Lung (tissue), 12 donors: Measurements from ENCODE around the gene F5. TPM values are rescaled to one million over a fixed set of nuclear protein-coding genes. Genes with fewer than 3 reads are reported as not detected.

ENCODE experiments used
- ATAC-seq: fragments of 200-7000 bp; cut with Tn5 transposase; one replicate; pipeline ENCODE4 v1.9.1; 2020; ENCODE audit warnings: moderate number of reproducible peaks; ENCODE audit not compliant: insufficient read depth, low FRiP score
- DNase-seq, 3 donors: peaks; one replicate each; pipeline ENCODE4 v3.0.0-alpha.2; 2013 to 2017
- H3K27ac ChIP-seq, 2 donors: one replicate each; pipeline ENCODE4 v1.5.1; 2013; ENCODE audit warnings: mild to moderate bottlenecking in 2 of 2, moderate library complexity in 2 of 2, control low read depth in 1 of 2, inconsistent platforms in 1 of 2, low read depth in 1 of 2, low read length in 1 of 2
- H3K27me3 ChIP-seq, 3 donors: one replicate each; pipeline ENCODE4 v1.5.1; 2013; ENCODE audit warnings: low read length in 2 of 3; ENCODE audit not compliant: control insufficient read depth in 3 of 3, insufficient read depth in 3 of 3
- H3K36me3 ChIP-seq, 4 donors: one replicate each; pipeline ENCODE4 v1.5.1; 2013; ENCODE audit warnings: low read length in 4 of 4, mild to moderate bottlenecking in 1 of 4, moderate library complexity in 1 of 4; ENCODE audit not compliant: control insufficient read depth in 4 of 4, insufficient read depth in 4 of 4
- H3K4me1 ChIP-seq, 5 donors: one replicate each; pipeline ENCODE4 v1.5.1; 2013; ENCODE audit warnings: low read length in 5 of 5, mild to moderate bottlenecking in 2 of 5, moderate library complexity in 1 of 5; ENCODE audit not compliant: control insufficient read depth in 5 of 5, insufficient read depth in 5 of 5
- H3K4me3 ChIP-seq: one replicate; pipeline ENCODE4 v1.5.1; 2013; ENCODE audit warnings: mild to moderate bottlenecking, control low read depth, moderate library complexity
- H3K9ac ChIP-seq, 2 donors: one replicate each; pipeline ENCODE4 v1.5.1; 2013; ENCODE audit warnings: low read length in 2 of 2, control low read depth in 1 of 2; ENCODE audit not compliant: insufficient read depth in 1 of 2
- H3K9me3 ChIP-seq, 4 donors: one replicate each; pipeline ENCODE4 v1.5.1; 2013; ENCODE audit warnings: low read length in 3 of 4, mild to moderate bottlenecking in 1 of 4, moderate library complexity in 1 of 4; ENCODE audit not compliant: control insufficient read depth in 4 of 4, insufficient read depth in 3 of 4
- CTCF ChIP-seq: IDR thresholded peaks from 2 replicates; pipeline ENCODE4 v1.5.1; 2012; ENCODE audit warnings: mild to moderate bottlenecking; ENCODE audit errors: control extremely low read depth, extremely low read depth
- WGBS, 2 donors: extraction: QIAGEN DNeasy Blood & Tissue Kit; methylation state at CpG; one replicate each; pipeline ENCODE4 v1.1.7; 2013; 5-methylcytosine and 5-hydroxymethylcytosine counted together
- polyA plus RNA-seq, 2 donors: library from polyadenylated mRNA; stranded (reverse); fragments of 200-250 nt; gene quantifications; one replicate each; pipeline ENCODE4 v1.2.1, GENCODE V29; 2013
- total RNA-seq, 2 donors: library from RNA; depleted of rRNA in 1 of 2; stranded (reverse); fragments of >200 nt in 1 of 2; gene quantifications; one replicate each; pipeline ENCODE4 v1.2.1, GENCODE V29; 2014 to 2021
- donor health status: control.
- donor health status: control.
- donor health status: Bipolar disorder and iron deficiency.
- donor health status: healthy.
- donor health status: DM: yes; HTN: yes; CAD: no.

F5 gene
- total and polyA plus RNA-seq, 4 donors, result 0.74 to 5.3 (median 2.4) TPM

- no peak for DNase-seq
- Histone ChIP-seq H3K4me1 (peaks cover 0 to 2% (median 0%) of the 10 kb centered on the region in 5 donors), H3K36me3 (no peaks in the 10 kb centered on the region), H3K27ac (no peak overlapping the region), H3K4me3 (no peak overlapping the region), H3K9ac (no peak overlapping the region), H3K9me3 (no peaks in the 10 kb centered on the region), H3K27me3 (peaks cover 0 to 26% (median 0%) of the 10 kb centered on the region in 3 donors)
- no peak for TF ChIP-seq CTCF
- no peak for ATAC-seq
- 22 to 53% methylated on average over 1 of the region's 1 CpG for WGBS, 2 donors
Measured at GRCh38 chr1:169588112-169588511, 1.8 kb upstream of the F5 start.

GRCh38 chr1:169586067-169586394 lies 250 bp downstream of the F5 start:
- Histone ChIP-seq H3K36me3 (no peaks in the 10 kb centered on the region), H3K27ac (no peak overlapping the region), H3K27me3 (peaks cover 0 to 29% (median 0%) of the 10 kb centered on the region in 3 donors), H3K4me3 (no peak overlapping the region), H3K9ac (no peak overlapping the region), H3K4me1 (peaks cover 0 to 2% (median 0%) of the 10 kb centered on the region in 5 donors), H3K9me3 (no peaks in the 10 kb centered on the region)
- WGBS, 2 donors, result 18 to 20% methylated on average over 5 of the region's 5 CpGs
- no peak for TF ChIP-seq CTCF
- ATAC-seq, result no peak
- DNase-seq, result no peak

- Histone ChIP-seq H3K9ac (no peak overlapping the region), H3K4me3 (no peak overlapping the region), H3K4me1 (peaks cover 0 to 2% (median 0%) of the 10 kb centered on the region in 5 donors), H3K27ac (no peak overlapping the region), H3K36me3 (no peaks in the 10 kb centered on the region), H3K9me3 (no peaks in the 10 kb centered on the region), H3K27me3 (peaks cover 0 to 29% (median 0%) of the 10 kb centered on the region in 3 donors)
- TF ChIP-seq CTCF, result no peak
- ATAC-seq, result no peak
- DNase-seq, result no peak
Measured at GRCh38 chr1:169585181-169585580, 1.1 kb downstream of the F5 start.

GRCh38 chr1:169584483-169585144 lies 1.7 kb downstream of the F5 start:
- H3K36me3 ChIP-seq, result no peaks in the 10 kb centered on the region
- ATAC-seq (no peak), DNase-seq (no peak)
- H3K9me3 ChIP-seq, result no peaks in the 10 kb centered on the region
- WGBS, 2 donors, result 52 to 61% methylated on average over 4 of the region's 4 CpGs
- no peak overlapping the region for H3K4me3 ChIP-seq
- no peak overlapping the region for H3K9ac ChIP-seq
- peaks cover 0 to 29% (median 0%) of the 10 kb centered on the region in 3 donors for H3K27me3 ChIP-seq
- no peak for TF ChIP-seq CTCF
- H3K27ac ChIP-seq, result no peak overlapping the region
- H3K4me1 ChIP-seq, result peaks cover 0 to 2% (median 0%) of the 10 kb centered on the region in 5 donors
